Progenitor cell of endocrine pancreas (in vitro differentiated cells): ENCODE data around the gene TFB1M. TPM values are rescaled to one million over a fixed set of nuclear protein-coding genes. Genes with fewer than 3 reads are reported as not detected.
A peak's percentile ranks its signal among the peaks of the same experiment; 100 is the strongest.

Source experiments
- DNase-seq: peaks from one replicate; pipeline ENCODE4 v3.0.0; 2021; ENCODE audit warnings: low spot score; ENCODE audit not compliant: unreplicated experiment
- H3K27ac Mint-ChIP-seq: 2 replicates; pipeline ENCODE4 v1.8.0; 2021; ENCODE audit warnings: mild to moderate bottlenecking, moderate library complexity, mixed read lengths
- H3K27me3 Mint-ChIP-seq: 2 replicates; pipeline ENCODE4 v1.8.0; 2021; ENCODE audit warnings: mixed read lengths
- H3K36me3 Mint-ChIP-seq: 2 replicates; pipeline ENCODE4 v1.8.0; 2022; ENCODE audit warnings: mixed read lengths; ENCODE audit not compliant: insufficient read depth
- H3K4me1 Mint-ChIP-seq: 2 replicates; pipeline ENCODE4 v1.8.0; 2021; ENCODE audit warnings: low read depth, mixed read lengths
- H3K4me3 Mint-ChIP-seq: 2 replicates; pipeline ENCODE4 v1.8.0; 2021; ENCODE audit warnings: low read depth, mild to moderate bottlenecking, moderate library complexity, mixed read lengths
- H3K9me3 Mint-ChIP-seq: 2 replicates; pipeline ENCODE4 v1.8.0; 2021; ENCODE audit warnings: low read depth, mixed read lengths
- total RNA-seq: library from RNA; stranded (reverse); gene quantifications from 2 replicates; pipeline ENCODE4 v1.2.1, GENCODE V29; 2021
- TF ChIP-seq, protein P1 (sequence below): fragments of 200-600 bp; sonication (generic); IDR thresholded peaks from one replicate; pipeline ENCODE4 v1.5.0; 2021; ENCODE audit warnings: antibody characterized with exemption, mild to moderate bottlenecking; ENCODE audit not compliant: unreplicated experiment

Gene TFB1M
- total RNA-seq, 1 donor from 2014 or later, result 33.2 TPM

DNA sequence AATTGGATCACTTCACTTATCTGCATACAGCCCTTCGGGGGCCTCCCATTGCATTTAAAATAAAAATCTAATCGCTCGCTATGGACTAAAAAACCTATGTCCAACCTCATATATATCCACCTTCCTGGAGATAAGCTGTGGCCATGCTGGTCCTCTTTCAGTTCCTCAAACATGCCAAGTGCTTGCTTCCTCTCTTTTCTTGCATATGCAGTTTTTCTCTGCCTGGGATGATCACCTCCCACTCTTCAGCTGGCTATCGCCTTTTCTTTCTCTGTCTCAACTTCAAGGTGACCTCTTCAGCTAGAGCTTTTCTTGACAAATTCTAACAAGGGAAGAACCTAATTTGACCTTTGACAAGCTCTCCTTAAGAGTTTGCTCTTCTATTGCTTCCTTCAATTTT lies 5.6 kb upstream of the TFB1M start:
- no peak for DNase-seq
- TF ChIP-seq, protein P1, sequence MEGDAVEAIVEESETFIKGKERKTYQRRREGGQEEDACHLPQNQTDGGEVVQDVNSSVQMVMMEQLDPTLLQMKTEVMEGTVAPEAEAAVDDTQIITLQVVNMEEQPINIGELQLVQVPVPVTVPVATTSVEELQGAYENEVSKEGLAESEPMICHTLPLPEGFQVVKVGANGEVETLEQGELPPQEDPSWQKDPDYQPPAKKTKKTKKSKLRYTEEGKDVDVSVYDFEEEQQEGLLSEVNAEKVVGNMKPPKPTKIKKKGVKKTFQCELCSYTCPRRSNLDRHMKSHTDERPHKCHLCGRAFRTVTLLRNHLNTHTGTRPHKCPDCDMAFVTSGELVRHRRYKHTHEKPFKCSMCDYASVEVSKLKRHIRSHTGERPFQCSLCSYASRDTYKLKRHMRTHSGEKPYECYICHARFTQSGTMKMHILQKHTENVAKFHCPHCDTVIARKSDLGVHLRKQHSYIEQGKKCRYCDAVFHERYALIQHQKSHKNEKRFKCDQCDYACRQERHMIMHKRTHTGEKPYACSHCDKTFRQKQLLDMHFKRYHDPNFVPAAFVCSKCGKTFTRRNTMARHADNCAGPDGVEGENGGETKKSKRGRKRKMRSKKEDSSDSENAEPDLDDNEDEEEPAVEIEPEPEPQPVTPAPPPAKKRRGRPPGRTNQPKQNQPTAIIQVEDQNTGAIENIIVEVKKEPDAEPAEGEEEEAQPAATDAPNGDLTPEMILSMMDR, result no peak
- peaks cover 2% of the 10 kb centered on the region for H3K4me1 Mint-ChIP-seq
- no peaks in the 10 kb centered on the region for H3K36me3 Mint-ChIP-seq
- no peak overlapping the region for H3K27ac Mint-ChIP-seq
- no peaks in the 10 kb centered on the region for H3K9me3 Mint-ChIP-seq
- H3K27me3 Mint-ChIP-seq, result no peaks in the 10 kb centered on the region
- H3K4me3 Mint-ChIP-seq, result no peak overlapping the region

DNA sequence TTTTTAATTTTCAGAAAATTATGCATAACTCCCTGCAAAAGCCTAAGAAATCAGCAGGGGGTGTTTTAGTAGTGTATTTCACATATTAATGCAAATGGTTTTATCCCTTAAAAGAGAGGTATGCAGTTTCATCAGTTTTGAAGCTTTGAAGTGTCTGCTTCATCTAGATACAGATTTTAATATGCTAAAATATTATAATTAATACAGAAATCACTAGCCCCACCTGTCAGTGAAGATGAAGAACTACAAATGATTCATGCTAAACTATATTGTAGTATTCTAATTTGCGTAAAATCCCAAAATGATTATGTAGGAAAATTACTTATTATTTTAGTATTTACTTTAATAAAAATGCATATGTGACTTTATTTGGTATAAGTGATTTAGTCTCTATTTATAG lies 2.9 kb upstream of the TFB1M start:
- H3K36me3 Mint-ChIP-seq, result peaks cover 1% of the 10 kb centered on the region
- no peaks in the 10 kb centered on the region for H3K27me3 Mint-ChIP-seq
- H3K4me1 Mint-ChIP-seq, result peaks cover 8% of the 10 kb centered on the region
- TF ChIP-seq, protein P1, result no peak
- DNase-seq, result no peak
- H3K9me3 Mint-ChIP-seq, result no peaks in the 10 kb centered on the region
- no peak overlapping the region for H3K4me3 Mint-ChIP-seq
- H3K27ac Mint-ChIP-seq, result no peak overlapping the region

DNA sequence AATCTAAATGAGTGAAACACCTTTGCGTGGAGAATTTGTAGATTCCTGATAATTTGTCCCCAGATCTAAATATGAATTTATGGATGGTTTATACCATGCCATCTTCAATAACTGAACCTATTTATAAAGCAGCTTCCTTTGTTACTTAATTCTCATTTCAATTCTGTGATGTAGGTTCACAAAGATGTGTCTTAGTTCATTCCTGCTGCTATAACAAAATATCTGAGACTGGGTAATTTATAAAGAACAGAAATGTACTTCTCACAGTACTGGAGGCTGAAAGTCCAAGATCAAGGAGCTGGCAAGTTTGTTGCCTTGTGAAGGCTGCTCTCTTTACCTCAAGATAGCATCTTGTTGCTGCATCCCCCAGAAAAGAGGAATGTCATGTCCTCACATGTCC lies 2.1 kb upstream of the TFB1M start:
- no peak overlapping the region for H3K27ac Mint-ChIP-seq
- H3K4me1 Mint-ChIP-seq, result peaks cover 11% of the 10 kb centered on the region
- no peak for DNase-seq
- TF ChIP-seq, protein P1, result no peak
- no peaks in the 10 kb centered on the region for H3K9me3 Mint-ChIP-seq
- peaks cover 4% of the 10 kb centered on the region for H3K36me3 Mint-ChIP-seq
- no peaks in the 10 kb centered on the region for H3K27me3 Mint-ChIP-seq
- no peak overlapping the region for H3K4me3 Mint-ChIP-seq

DNA sequence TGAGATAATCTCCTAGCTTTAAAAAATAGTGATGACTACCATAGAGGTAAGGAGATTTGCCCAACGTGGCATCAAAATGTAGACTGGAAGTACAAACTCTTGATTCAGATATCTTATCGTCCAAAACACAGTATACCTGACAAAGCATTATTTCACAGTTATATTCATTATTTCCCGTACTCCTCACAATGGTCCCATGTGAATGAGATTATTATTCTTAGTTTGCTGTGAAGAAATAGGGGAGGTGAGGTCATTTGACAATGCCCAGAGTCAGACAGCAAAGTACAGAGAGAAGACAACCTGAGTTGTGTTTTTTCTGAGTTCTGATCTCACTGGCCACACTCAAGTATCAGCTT lies 1.2 kb upstream of the TFB1M start:
- no peak for DNase-seq
- TF ChIP-seq, protein P1, result no peak
- peaks cover 6% of the 10 kb centered on the region for H3K36me3 Mint-ChIP-seq
- H3K27ac Mint-ChIP-seq, result peak overlapping the region; percentile 92
- peak overlapping the region; percentile 96 for H3K4me3 Mint-ChIP-seq
- no peaks in the 10 kb centered on the region for H3K27me3 Mint-ChIP-seq
- H3K9me3 Mint-ChIP-seq, result no peaks in the 10 kb centered on the region
- H3K4me1 Mint-ChIP-seq, result peaks cover 13% of the 10 kb centered on the region

DNA sequence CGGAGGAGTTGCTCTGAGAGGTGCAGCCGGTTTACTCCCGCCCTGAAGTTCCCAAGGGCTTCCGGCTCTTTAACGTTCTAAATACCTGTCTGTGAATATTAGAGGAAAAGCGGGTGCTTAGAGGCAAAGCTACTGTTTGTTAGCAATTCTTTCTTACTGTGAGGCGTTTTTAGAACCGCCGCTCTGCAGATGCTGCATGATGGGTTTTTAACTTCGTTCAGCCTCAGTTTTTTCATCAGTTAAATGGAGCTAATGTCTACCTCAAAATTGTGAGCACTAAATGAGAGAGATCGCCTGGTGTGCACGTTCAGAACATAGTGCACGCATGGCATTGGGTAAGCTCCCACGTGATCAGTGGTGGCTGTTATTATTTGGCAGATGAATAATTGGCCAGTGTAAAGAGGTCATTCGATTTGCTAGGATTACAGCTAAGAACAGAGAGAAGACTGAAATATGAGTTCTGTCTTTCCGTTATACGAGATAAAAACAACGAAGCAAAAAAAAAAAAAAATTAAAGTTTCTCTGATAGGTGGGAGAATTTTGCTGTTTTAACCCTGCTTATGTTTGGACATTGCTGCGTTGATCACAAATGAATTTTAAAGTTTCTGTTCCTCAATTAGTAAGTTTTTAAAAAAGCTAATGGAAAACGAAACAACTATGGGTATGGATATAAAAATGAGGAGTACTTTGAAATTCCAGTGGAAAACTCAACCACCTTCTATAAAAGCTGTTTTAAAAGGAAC lies 660 bp upstream of the TFB1M start:
- DNase-seq, result no peak
- Mint-ChIP-seq H3K27ac (peak overlapping the region; percentile 92), H3K4me3 (peak overlapping the region; percentile 96), H3K27me3 (no peaks in the 10 kb centered on the region), H3K9me3 (no peaks in the 10 kb centered on the region), H3K4me1 (peaks cover 13% of the 10 kb centered on the region), H3K36me3 (peaks cover 9% of the 10 kb centered on the region)
- TF ChIP-seq, protein P1, result no peak
